Dendritic cell treated with granulocyte-macrophage colony-stimulating factor and Interleukin-4, amounts not matched to agents 40 ng/mL and 50 ng/mL, for 4 days (primary cell): Measurements from ENCODE around the gene GMDS.

ENCODE experiments used
- H3K27ac Mint-ChIP-seq: one replicate; pipeline ENCODE4 v1.8.0; 2022; ENCODE audit warnings: mild to moderate bottlenecking, mixed read lengths
- H3K27me3 Mint-ChIP-seq: one replicate; pipeline ENCODE4 v1.8.0; 2022; ENCODE audit warnings: mild to moderate bottlenecking, mixed read lengths
- H3K36me3 Mint-ChIP-seq: one replicate; pipeline ENCODE4 v1.8.0; 2022; ENCODE audit warnings: low read depth, mixed read lengths
- H3K4me1 Mint-ChIP-seq: one replicate; pipeline ENCODE4 v1.8.0; 2022; ENCODE audit warnings: low read depth, mixed read lengths
- H3K4me3 Mint-ChIP-seq: one replicate; pipeline ENCODE4 v1.8.0; 2022; ENCODE audit warnings: mild to moderate bottlenecking, moderate library complexity, mixed read lengths
- H3K9me3 Mint-ChIP-seq: one replicate; pipeline ENCODE4 v1.8.0; 2022; ENCODE audit warnings: mixed read lengths
- intact Hi-C: fragments of 100-400 bp; cut with micrococcal nuclease; formaldehyde crosslinking; loops from one replicate; pipeline ENCODE4 v1.15.0; 2022

Gene GMDS

GRCh38 chr6:1950631-1951030 is 294.8 kb downstream of the GMDS start:
- Mint-ChIP-seq H3K9me3 (no peaks in the 10 kb centered on the region), H3K27ac (no peak overlapping the region), H3K4me1 (peaks cover 9% of the 10 kb centered on the region), H3K4me3 (no peak overlapping the region), H3K36me3 (no peaks in the 10 kb centered on the region), H3K27me3 (no peaks in the 10 kb centered on the region)
- intact Hi-C loops = no loop called here

GRCh38 chr6:1949538-1949937 is 295.9 kb downstream of the GMDS start:
- Mint-ChIP-seq H3K9me3 (no peaks in the 10 kb centered on the region), H3K4me3 (no peak overlapping the region), H3K27me3 (no peaks in the 10 kb centered on the region), H3K36me3 (no peaks in the 10 kb centered on the region), H3K27ac (no peak overlapping the region), H3K4me1 (peaks cover 9% of the 10 kb centered on the region)
- intact Hi-C loops = no loop called here

GRCh38 chr6:1947922-1948321 is 297.5 kb downstream of the GMDS start:
- peaks cover 9% of the 10 kb centered on the region for H3K4me1 Mint-ChIP-seq
- no peaks in the 10 kb centered on the region for H3K36me3 Mint-ChIP-seq
- intact Hi-C loops = no loop called here
- no peak overlapping the region for H3K27ac Mint-ChIP-seq
- no peaks in the 10 kb centered on the region for H3K9me3 Mint-ChIP-seq
- no peak overlapping the region for H3K4me3 Mint-ChIP-seq
- no peaks in the 10 kb centered on the region for H3K27me3 Mint-ChIP-seq

- no peaks in the 10 kb centered on the region for H3K27me3 Mint-ChIP-seq
- intact Hi-C loops = no loop called here
- H3K4me1 Mint-ChIP-seq = peaks cover 9% of the 10 kb centered on the region
- no peaks in the 10 kb centered on the region for H3K9me3 Mint-ChIP-seq
- H3K27ac Mint-ChIP-seq = no peak overlapping the region
- no peaks in the 10 kb centered on the region for H3K36me3 Mint-ChIP-seq
- no peak overlapping the region for H3K4me3 Mint-ChIP-seq
Measured at GRCh38 chr6:1946583-1946982, 298.8 kb downstream of the GMDS start.

- no peak overlapping the region for H3K27ac Mint-ChIP-seq
- H3K9me3 Mint-ChIP-seq = no peaks in the 10 kb centered on the region
- H3K36me3 Mint-ChIP-seq = no peaks in the 10 kb centered on the region
- H3K4me1 Mint-ChIP-seq = peaks cover 9% of the 10 kb centered on the region
- no peak overlapping the region for H3K4me3 Mint-ChIP-seq
- intact Hi-C loops = no loop called here
- no peaks in the 10 kb centered on the region for H3K27me3 Mint-ChIP-seq
Measured at GRCh38 chr6:1945235-1945832, 300.1 kb downstream of the GMDS start.

- Mint-ChIP-seq H3K36me3 (no peaks in the 10 kb centered on the region), H3K4me3 (no peak overlapping the region), H3K27ac (no peak overlapping the region), H3K4me1 (no peaks in the 10 kb centered on the region), H3K9me3 (no peaks in the 10 kb centered on the region), H3K27me3 (no peaks in the 10 kb centered on the region)
- intact Hi-C loops = no loop called here
Measured at GRCh38 chr6:1942834-1943233, 302.6 kb downstream of the GMDS start.

- Mint-ChIP-seq H3K36me3 (no peaks in the 10 kb centered on the region), H3K27ac (no peak overlapping the region), H3K4me3 (no peak overlapping the region), H3K9me3 (no peaks in the 10 kb centered on the region), H3K27me3 (no peaks in the 10 kb centered on the region), H3K4me1 (no peaks in the 10 kb centered on the region)
- intact Hi-C loops = no loop called here
Measured at GRCh38 chr6:1941534-1941933, 303.9 kb downstream of the GMDS start.

GRCh38 chr6:1940381-1940780 is 305.0 kb downstream of the GMDS start:
- no peaks in the 10 kb centered on the region for H3K36me3 Mint-ChIP-seq
- no peaks in the 10 kb centered on the region for H3K27me3 Mint-ChIP-seq
- H3K4me3 Mint-ChIP-seq = no peak overlapping the region
- H3K4me1 Mint-ChIP-seq = no peaks in the 10 kb centered on the region
- H3K27ac Mint-ChIP-seq = no peak overlapping the region
- intact Hi-C loops = no loop called here
- no peaks in the 10 kb centered on the region for H3K9me3 Mint-ChIP-seq

GRCh38 chr6:1933292-1933691 is 312.1 kb downstream of the GMDS start:
- intact Hi-C loops = no loop called here
- H3K36me3 Mint-ChIP-seq = no peaks in the 10 kb centered on the region
- no peak overlapping the region for H3K4me3 Mint-ChIP-seq
- peaks cover 11% of the 10 kb centered on the region for H3K9me3 Mint-ChIP-seq
- no peaks in the 10 kb centered on the region for H3K27me3 Mint-ChIP-seq
- no peak overlapping the region for H3K27ac Mint-ChIP-seq
- H3K4me1 Mint-ChIP-seq = no peaks in the 10 kb centered on the region

GRCh38 chr6:1931817-1932216 is 313.6 kb downstream of the GMDS start:
- Mint-ChIP-seq H3K4me3 (no peak overlapping the region), H3K27ac (no peak overlapping the region), H3K36me3 (no peaks in the 10 kb centered on the region), H3K27me3 (no peaks in the 10 kb centered on the region), H3K9me3 (peaks cover 11% of the 10 kb centered on the region), H3K4me1 (no peaks in the 10 kb centered on the region)
- intact Hi-C loops = no loop called here

- Mint-ChIP-seq H3K4me1 (no peaks in the 10 kb centered on the region), H3K36me3 (no peaks in the 10 kb centered on the region), H3K9me3 (peaks cover 11% of the 10 kb centered on the region), H3K4me3 (no peak overlapping the region), H3K27ac (no peak overlapping the region), H3K27me3 (no peaks in the 10 kb centered on the region)
- intact Hi-C loops = no loop called here
Measured at GRCh38 chr6:1930356-1930755, 315.0 kb downstream of the GMDS start.

GRCh38 chr6:1929931-1930330 is 315.5 kb downstream of the GMDS start:
- Mint-ChIP-seq H3K36me3 (no peaks in the 10 kb centered on the region), H3K27ac (no peak overlapping the region), H3K9me3 (peaks cover 11% of the 10 kb centered on the region), H3K27me3 (no peaks in the 10 kb centered on the region), H3K4me1 (no peaks in the 10 kb centered on the region), H3K4me3 (no peak overlapping the region)
- intact Hi-C loops = no loop called here

GRCh38 chr6:1925743-1926430 is 319.5 kb downstream of the GMDS start:
- H3K36me3 Mint-ChIP-seq = no peaks in the 10 kb centered on the region
- H3K4me3 Mint-ChIP-seq = no peak overlapping the region

GRCh38 chr6:1923449-1923848 is 322.0 kb downstream of the GMDS start:
- no peaks in the 10 kb centered on the region for H3K27me3 Mint-ChIP-seq
- intact Hi-C loops = no loop called here
- H3K4me3 Mint-ChIP-seq = no peak overlapping the region
- no peaks in the 10 kb centered on the region for H3K36me3 Mint-ChIP-seq
- H3K4me1 Mint-ChIP-seq = no peaks in the 10 kb centered on the region
- H3K9me3 Mint-ChIP-seq = no peaks in the 10 kb centered on the region
- H3K27ac Mint-ChIP-seq = no peak overlapping the region

More at GRCh38 chr6:1925743-1926430, 319.5 kb downstream of the GMDS start:
- no peaks in the 10 kb centered on the region for H3K27me3 Mint-ChIP-seq
- intact Hi-C loops = no loop called here
- H3K9me3 Mint-ChIP-seq = no peaks in the 10 kb centered on the region
- H3K4me1 Mint-ChIP-seq = no peaks in the 10 kb centered on the region
- no peak overlapping the region for H3K27ac Mint-ChIP-seq
